Astrocyte (in vitro differentiated cells and primary cell): ENCODE data around the gene KDM6B. TPM values are rescaled to one million over a fixed set of nuclear protein-coding genes. Genes with fewer than 3 reads are reported as not detected.

Experiments used
- DNase-seq: peaks from one replicate; pipeline ENCODE4 v3.0.0-alpha.2; 2010; ENCODE audit warnings: low read depth
- FAIRE-seq: peaks from 2 replicates; lab custom pipeline; 2011; peaks lifted over from hg19 to GRCh38; lab: Jason Lieb, UNC
- H2AFZ ChIP-seq: 2 replicates; pipeline ENCODE4 v1.6.0; 2012; ENCODE audit warnings: low read depth, low read length, inconsistent platforms
- H3K27ac ChIP-seq: 2 replicates; pipeline ENCODE4 v1.5.1; 2011; ENCODE audit warnings: low read depth, low read length, inconsistent platforms
- H3K27me3 ChIP-seq: 2 replicates; pipeline ENCODE4 v1.6.0; 2011; ENCODE audit warnings: low read length, inconsistent platforms; ENCODE audit not compliant: insufficient read depth
- H3K36me3 ChIP-seq: 2 replicates; pipeline ENCODE4 v1.5.1; 2011; ENCODE audit warnings: low read length, inconsistent platforms; ENCODE audit not compliant: insufficient read depth
- H3K4me1 ChIP-seq: 2 replicates; pipeline ENCODE4 v1.5.1; 2011; ENCODE audit warnings: low read length, inconsistent platforms; ENCODE audit not compliant: insufficient read depth
- H3K4me2 ChIP-seq: 2 replicates; pipeline ENCODE4 v1.6.0; 2012; ENCODE audit warnings: low read length, inconsistent platforms
- H3K4me3 ChIP-seq: 2 replicates; pipeline ENCODE4 v1.5.1; 2011; ENCODE audit warnings: low read depth, mild to moderate bottlenecking, low read length, inconsistent platforms; ENCODE audit not compliant: insufficient read depth
- H3K79me2 ChIP-seq: 2 replicates; pipeline ENCODE4 v1.6.0; 2012; ENCODE audit warnings: mild to moderate bottlenecking, low read length, inconsistent platforms; ENCODE audit not compliant: insufficient read depth
- H3K9ac ChIP-seq: 2 replicates; pipeline ENCODE4 v1.6.0; 2012; ENCODE audit warnings: mild to moderate bottlenecking, low read length, inconsistent platforms
- H3K9me3 ChIP-seq: 2 replicates; pipeline ENCODE4 v1.5.1; 2012; ENCODE audit warnings: low read depth, mild to moderate bottlenecking, low read length, inconsistent platforms; ENCODE audit not compliant: insufficient read depth
- H4K20me1 ChIP-seq: 2 replicates; pipeline ENCODE4 v1.6.0; 2012; ENCODE audit warnings: low read length, inconsistent platforms; ENCODE audit not compliant: insufficient read depth
- H3K27ac Mint-ChIP-seq: one replicate; pipeline ENCODE4 v1.8.0; 2021; ENCODE audit warnings: mild to moderate bottlenecking, mixed read lengths; ENCODE audit not compliant: unreplicated experiment
- H3K27me3 Mint-ChIP-seq: one replicate; pipeline ENCODE4 v1.8.0; 2021; ENCODE audit warnings: low read depth, mixed read lengths; ENCODE audit not compliant: unreplicated experiment
- H3K36me3 Mint-ChIP-seq: one replicate; pipeline ENCODE4 v1.8.0; 2021; ENCODE audit warnings: low read depth, mixed read lengths; ENCODE audit not compliant: unreplicated experiment
- H3K4me1 Mint-ChIP-seq: one replicate; pipeline ENCODE4 v1.8.0; 2021; ENCODE audit warnings: low read depth, mixed read lengths; ENCODE audit not compliant: unreplicated experiment
- H3K4me3 Mint-ChIP-seq: one replicate; pipeline ENCODE4 v1.8.0; 2021; ENCODE audit warnings: mild to moderate bottlenecking, moderate library complexity, mixed read lengths; ENCODE audit not compliant: unreplicated experiment
- H3K9me3 Mint-ChIP-seq: one replicate; pipeline ENCODE4 v1.8.0; 2021; ENCODE audit warnings: mild to moderate bottlenecking, mixed read lengths; ENCODE audit not compliant: unreplicated experiment
- EZH2 ChIP-seq: IDR thresholded peaks from 2 replicates; pipeline ENCODE4 v1.6.1; 2012; ENCODE audit warnings: mild to moderate bottlenecking, low read length, inconsistent platforms; ENCODE audit not compliant: insufficient read depth
- total RNA-seq: library from RNA; stranded (reverse); gene quantifications from 2 replicates; pipeline ENCODE4 v1.2.1, GENCODE V29; 2021
- TF ChIP-seq, protein P1 (sequence below): IDR thresholded peaks from 2 replicates; pipeline ENCODE4 v1.5.1; 2011; ENCODE audit warnings: low read depth, mild to moderate bottlenecking, inconsistent platforms, low read length, moderate library complexity; ENCODE audit not compliant: insufficient read depth

The KDM6B gene
- total RNA-seq, 1 donor from 2014 or later = 50.4 TPM

DNA sequence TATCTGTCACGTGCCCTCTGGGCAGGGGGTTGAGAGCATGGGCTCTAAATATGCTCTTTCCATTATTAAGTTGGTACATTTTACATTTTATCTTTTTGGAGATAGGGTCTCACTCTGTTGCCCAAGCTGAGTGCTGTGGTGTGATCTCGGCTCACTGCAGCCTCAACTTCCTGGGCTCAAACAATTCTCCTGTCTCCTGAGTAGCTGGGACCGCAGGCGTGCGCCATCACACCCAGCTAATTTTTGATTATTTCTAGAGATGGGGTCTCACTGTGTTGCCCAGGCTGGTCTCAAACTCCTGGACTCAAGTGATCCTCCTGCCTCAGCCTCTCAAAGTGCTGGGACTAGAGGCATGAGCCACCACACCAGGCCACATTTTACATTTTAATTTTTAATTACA, 43.9 kb upstream of the KDM6B start:
- FAIRE-seq (no peak), DNase-seq (no peak)
- Histone ChIP-seq H3K9me3 (no peaks in the 10 kb centered on the region), H3K9ac (no peak overlapping the region), H2AFZ (no peak overlapping the region), H3K79me2 (no peaks in the 10 kb centered on the region), H3K4me2 (no peak overlapping the region), H4K20me1 (no peaks in the 10 kb centered on the region), H3K27me3 (peaks cover 2% of the 10 kb centered on the region), H3K27ac (no peak overlapping the region), H3K4me3 (no peak overlapping the region), H3K4me1 (no peaks in the 10 kb centered on the region), H3K36me3 (no peaks in the 10 kb centered on the region)
- H3K9me3 Mint-ChIP-seq = no peaks in the 10 kb centered on the region
- no peaks in the 10 kb centered on the region for H3K4me1 Mint-ChIP-seq
- H3K36me3 Mint-ChIP-seq = peaks cover 2% of the 10 kb centered on the region
- H3K4me3 Mint-ChIP-seq = no peak overlapping the region
- peaks cover 29% of the 10 kb centered on the region for H3K27me3 Mint-ChIP-seq
- H3K27ac Mint-ChIP-seq = no peak overlapping the region
- TF ChIP-seq, protein P1, sequence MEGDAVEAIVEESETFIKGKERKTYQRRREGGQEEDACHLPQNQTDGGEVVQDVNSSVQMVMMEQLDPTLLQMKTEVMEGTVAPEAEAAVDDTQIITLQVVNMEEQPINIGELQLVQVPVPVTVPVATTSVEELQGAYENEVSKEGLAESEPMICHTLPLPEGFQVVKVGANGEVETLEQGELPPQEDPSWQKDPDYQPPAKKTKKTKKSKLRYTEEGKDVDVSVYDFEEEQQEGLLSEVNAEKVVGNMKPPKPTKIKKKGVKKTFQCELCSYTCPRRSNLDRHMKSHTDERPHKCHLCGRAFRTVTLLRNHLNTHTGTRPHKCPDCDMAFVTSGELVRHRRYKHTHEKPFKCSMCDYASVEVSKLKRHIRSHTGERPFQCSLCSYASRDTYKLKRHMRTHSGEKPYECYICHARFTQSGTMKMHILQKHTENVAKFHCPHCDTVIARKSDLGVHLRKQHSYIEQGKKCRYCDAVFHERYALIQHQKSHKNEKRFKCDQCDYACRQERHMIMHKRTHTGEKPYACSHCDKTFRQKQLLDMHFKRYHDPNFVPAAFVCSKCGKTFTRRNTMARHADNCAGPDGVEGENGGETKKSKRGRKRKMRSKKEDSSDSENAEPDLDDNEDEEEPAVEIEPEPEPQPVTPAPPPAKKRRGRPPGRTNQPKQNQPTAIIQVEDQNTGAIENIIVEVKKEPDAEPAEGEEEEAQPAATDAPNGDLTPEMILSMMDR = no peak
- TF ChIP-seq EZH2 = no peak

- Mint-ChIP-seq H3K27me3 (peaks cover 28% of the 10 kb centered on the region), H3K9me3 (peaks cover 4% of the 10 kb centered on the region), H3K27ac (no peak overlapping the region), H3K4me1 (no peaks in the 10 kb centered on the region), H3K36me3 (peaks cover 2% of the 10 kb centered on the region), H3K4me3 (no peak overlapping the region)
- TF ChIP-seq, protein P1 = no peak
- TF ChIP-seq EZH2 = no peak
- Histone ChIP-seq H3K79me2 (no peaks in the 10 kb centered on the region), H3K9ac (no peak overlapping the region), H3K9me3 (no peaks in the 10 kb centered on the region), H3K4me2 (no peak overlapping the region), H4K20me1 (no peaks in the 10 kb centered on the region), H3K36me3 (no peaks in the 10 kb centered on the region), H3K4me3 (no peak overlapping the region), H3K27ac (no peak overlapping the region), H3K27me3 (peaks cover 2% of the 10 kb centered on the region), H3K4me1 (no peaks in the 10 kb centered on the region), H2AFZ (no peak overlapping the region)
- FAIRE-seq = no peak
- DNase-seq = no peak
Measured at GRCh38 chr17:7792611-7793010, 41.4 kb upstream of the KDM6B start.

- no peak overlapping the region for H3K9ac ChIP-seq
- no peaks in the 10 kb centered on the region for H4K20me1 ChIP-seq
- Mint-ChIP-seq H3K36me3 (peaks cover 2% of the 10 kb centered on the region), H3K27ac (no peak overlapping the region), H3K4me3 (no peak overlapping the region), H3K27me3 (peaks cover 30% of the 10 kb centered on the region), H3K4me1 (no peaks in the 10 kb centered on the region), H3K9me3 (peaks cover 4% of the 10 kb centered on the region)
- no peaks in the 10 kb centered on the region for H3K27me3 ChIP-seq
- H3K36me3 ChIP-seq = no peaks in the 10 kb centered on the region
- peak overlapping the region; percentile 26 for H2AFZ ChIP-seq
- FAIRE-seq (no peak), DNase-seq (no peak)
- no peak overlapping the region for H3K27ac ChIP-seq
- H3K9me3 ChIP-seq = no peaks in the 10 kb centered on the region
- TF ChIP-seq, protein P1 = no peak
- TF ChIP-seq EZH2 = no peak
- no peaks in the 10 kb centered on the region for H3K79me2 ChIP-seq
- H3K4me2 ChIP-seq = no peak overlapping the region
- no peak overlapping the region for H3K4me3 ChIP-seq
- no peaks in the 10 kb centered on the region for H3K4me1 ChIP-seq
Measured at GRCh38 chr17:7794075-7794663, 39.8 kb upstream of the KDM6B start.
